Subcutaneous adipose tissue (tissue), 4 donors: Measurements from ENCODE around the gene FOXM1. TPM values are rescaled to one million over a fixed set of nuclear protein-coding genes. Genes with fewer than 3 reads are reported as not detected.

Experiments used
- total RNA-seq, 4 donors: library from RNA; depleted of rRNA; stranded (reverse); fragments of >200 nt; gene quantifications; one replicate each; pipeline ENCODE4 v1.1.0, GENCODE V29; 2016
- TF ChIP-seq, protein P1 (sequence below): fragments of 450-650 bp; IDR thresholded peaks from one replicate; pipeline ENCODE4 v1.5.1; 2016; ENCODE audit warnings: low read depth, mild to moderate bottlenecking, control low read depth, antibody characterized with exemption, moderate library complexity

FOXM1 gene
- total RNA-seq, 4 donors from 2014 or later = 2.6 to 4.4 TPM; not detected in 2

- TF ChIP-seq, protein P1, sequence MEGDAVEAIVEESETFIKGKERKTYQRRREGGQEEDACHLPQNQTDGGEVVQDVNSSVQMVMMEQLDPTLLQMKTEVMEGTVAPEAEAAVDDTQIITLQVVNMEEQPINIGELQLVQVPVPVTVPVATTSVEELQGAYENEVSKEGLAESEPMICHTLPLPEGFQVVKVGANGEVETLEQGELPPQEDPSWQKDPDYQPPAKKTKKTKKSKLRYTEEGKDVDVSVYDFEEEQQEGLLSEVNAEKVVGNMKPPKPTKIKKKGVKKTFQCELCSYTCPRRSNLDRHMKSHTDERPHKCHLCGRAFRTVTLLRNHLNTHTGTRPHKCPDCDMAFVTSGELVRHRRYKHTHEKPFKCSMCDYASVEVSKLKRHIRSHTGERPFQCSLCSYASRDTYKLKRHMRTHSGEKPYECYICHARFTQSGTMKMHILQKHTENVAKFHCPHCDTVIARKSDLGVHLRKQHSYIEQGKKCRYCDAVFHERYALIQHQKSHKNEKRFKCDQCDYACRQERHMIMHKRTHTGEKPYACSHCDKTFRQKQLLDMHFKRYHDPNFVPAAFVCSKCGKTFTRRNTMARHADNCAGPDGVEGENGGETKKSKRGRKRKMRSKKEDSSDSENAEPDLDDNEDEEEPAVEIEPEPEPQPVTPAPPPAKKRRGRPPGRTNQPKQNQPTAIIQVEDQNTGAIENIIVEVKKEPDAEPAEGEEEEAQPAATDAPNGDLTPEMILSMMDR = no peak
Observed at GRCh38 chr12:2892246-2892645, 15.3 kb upstream of the FOXM1 start.

DNA sequence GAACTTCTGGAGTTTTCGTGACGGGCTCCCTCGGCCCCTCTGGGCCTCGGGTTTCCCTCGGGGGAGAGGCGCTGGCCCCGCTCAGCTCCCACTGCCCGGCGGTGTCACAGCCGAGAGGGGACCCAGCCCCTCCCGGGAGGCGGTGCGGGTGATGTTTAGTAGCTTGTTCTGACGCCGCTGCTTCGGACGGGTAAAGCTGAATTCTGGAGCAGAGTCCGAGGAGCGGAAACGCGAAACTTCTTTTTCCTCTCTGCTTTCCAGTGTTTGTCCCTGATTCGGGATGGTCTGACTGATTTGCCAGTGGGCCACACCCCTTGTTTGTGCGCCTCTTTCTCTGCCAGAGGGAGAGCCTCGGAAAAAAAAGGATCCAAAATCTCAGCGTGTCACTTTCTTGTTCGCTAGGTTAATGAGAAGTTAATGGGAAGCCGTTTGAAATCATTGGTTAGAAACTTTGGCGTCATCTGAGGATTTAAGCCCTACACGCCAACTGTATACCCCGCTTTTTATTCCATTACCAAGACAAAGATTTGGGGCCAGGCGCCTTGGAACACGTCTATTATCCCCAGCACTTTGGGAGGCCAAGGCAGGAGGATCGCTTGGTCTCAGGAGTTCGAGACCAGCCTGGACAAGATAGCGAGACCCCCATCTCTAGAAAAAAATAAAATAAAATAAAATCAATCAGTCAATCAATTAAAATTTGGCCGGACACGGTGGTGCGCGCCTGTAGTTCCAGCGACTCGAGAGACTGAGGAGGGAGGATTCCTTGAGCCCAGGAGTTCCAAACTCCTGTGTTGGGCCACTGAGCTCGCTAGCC is 14.5 kb upstream of the FOXM1 start:
- TF ChIP-seq, protein P1 = no peak

GRCh38 chr12:2890388-2891239 is 13.6 kb upstream of the FOXM1 start, which contains the start of gene TULP3:
TULP3 (plus strand) TSS chr12:2890891; CDS start chr12:2890948, 57 bp downstream.
- TF ChIP-seq, protein P1 = no peak

DNA sequence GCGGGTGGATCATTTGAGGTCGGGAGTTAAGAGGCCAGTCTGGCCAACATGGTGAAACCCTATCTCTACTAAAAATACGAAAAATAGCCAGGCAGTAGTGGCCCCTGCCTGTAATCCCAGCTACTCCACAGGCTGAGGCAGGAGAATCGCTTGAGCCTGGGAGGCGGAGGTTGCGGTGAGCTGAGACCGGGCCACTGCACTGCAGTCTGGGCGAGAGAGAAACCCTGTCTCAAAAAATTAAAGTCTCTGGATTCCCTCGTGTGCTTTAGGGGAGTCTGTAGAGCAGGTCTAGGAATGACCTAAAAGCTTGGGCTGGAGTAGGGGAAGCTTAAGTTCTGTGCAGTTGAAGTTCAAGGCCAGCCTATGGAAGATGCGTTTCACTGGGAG is 13.0 kb upstream of the FOXM1 start:
- TF ChIP-seq, protein P1 = no peak

DNA sequence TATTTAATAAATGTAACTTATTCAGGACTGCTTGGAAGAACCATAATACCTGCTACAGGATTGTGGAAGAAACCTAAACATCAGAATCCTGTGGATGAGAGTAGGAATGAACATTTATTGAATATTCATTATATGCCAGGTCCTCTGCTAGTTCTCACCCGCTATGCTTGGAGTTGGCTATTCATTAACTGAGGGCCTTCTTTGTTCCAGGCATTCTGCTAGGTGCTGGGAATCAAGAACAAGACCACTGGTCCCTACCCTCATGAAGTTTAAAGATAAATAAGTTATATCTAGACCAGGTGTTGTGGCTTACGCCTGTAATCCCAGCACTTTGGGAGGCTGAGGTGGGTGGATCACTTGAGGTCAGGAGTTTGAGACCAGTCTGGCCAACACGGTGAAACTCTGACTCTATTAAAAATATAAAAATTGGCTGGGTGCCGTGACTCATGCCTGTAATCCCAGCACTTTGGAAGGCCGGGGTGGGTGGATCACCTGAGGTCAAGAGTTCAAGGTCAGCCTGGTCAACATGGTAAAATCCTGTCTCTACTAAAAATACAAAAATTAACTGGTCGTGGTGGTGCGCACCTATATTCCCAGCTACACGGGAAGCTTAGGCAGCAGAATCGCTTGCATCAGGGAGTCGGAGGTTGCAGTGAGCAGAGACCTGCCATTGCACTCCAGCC is 9.9 kb upstream of the FOXM1 start:
- TF ChIP-seq, protein P1 = no peak

DNA sequence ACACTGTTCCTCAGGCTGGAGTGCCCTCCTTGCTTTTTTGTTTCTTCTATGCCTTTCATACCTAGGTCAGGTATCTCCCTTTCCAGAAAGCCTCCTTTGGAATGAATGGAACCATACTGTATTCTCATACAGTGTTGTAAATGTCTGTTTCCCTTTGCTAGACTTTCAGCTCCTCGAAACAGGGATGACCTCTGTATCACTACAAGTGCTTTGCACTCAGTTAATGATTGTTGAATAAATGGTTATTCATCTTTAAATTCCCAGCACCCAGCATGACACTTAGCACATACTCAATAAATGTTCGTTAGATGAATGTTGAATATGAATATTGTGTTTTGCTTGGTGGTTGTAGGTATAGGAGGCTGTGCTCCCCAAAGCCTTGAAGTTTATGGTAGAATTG is 7.8 kb upstream of the FOXM1 start:
- TF ChIP-seq, protein P1 = no peak
